HG03095 (cell line): ENCODE measurements around the gene CCDC33.

Experiments used
- ATAC-seq: cut with Tn5 transposase; IDR thresholded peaks from one replicate; pipeline ENCODE4 v1.9.1; 2021; ENCODE audit warnings: moderate library complexity; ENCODE audit not compliant: unreplicated experiment

Gene CCDC33

DNA sequence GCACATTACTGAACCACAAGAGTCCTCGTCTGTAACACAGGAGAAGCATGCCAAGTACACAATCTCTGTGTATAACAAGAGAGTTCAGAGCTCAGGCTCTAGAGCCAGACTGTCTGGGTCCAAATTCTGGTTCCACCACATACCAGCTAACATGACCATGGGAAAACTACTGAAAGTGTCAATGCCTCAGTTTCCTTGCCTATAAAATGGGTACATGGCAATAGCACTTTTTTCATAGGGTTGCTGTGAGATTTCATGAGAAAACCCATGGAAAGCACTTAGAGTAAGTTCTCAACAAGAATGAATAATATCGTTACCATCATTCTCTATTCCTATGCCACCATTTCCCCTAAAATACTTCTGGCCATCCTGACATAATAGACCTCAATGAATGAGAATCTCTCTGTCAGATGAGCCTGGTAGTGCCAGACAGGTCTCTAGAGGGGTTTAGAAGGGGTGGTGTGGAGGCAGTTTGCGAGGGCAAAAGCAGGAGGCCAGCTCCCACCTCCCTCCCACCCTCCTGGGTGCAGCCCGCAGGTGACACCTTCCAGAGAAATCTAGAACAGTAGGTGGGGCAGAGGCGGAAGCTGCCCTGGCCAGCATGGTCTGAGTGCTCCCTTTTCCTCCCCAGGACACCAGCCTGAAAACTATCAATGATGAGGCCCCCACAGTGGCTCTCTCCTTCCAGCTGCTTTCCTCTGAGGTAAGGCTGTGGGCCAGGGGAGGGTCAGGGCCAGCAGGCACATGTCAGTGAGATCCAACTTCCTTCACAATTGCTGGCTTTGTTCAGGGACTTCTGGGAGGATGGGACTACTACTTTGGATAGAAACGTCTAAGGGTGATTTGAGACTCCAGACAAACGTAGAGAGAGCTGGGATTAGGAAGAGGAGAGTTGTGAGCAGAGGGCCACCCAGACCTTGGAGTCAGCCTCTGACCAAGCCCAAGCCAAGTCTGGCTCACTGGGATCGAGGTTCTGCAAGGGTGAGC, 45.3 kb downstream of the CCDC33 start:
- ATAC-seq, result no peak

DNA sequence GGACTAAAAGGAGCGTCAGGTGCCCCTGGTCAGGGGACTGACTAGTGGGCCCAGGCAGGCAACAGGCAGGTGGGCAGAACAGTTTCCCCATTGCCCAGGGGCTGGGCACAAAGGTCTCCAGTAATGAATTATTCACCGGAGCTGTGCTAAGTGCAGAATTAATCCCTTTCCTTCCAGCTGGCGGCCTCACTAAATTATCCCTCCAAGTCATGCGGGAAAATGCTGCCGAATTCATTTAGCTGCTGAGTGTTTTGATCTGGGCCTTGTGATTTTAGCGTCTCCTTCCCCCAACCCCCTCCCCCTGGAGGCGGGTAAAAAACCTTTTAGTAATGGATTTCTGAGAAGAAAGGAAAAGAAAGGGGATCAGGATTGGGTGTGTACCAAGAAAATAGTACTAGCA, 47.2 kb downstream of the CCDC33 start:
- ATAC-seq, result no peak

DNA sequence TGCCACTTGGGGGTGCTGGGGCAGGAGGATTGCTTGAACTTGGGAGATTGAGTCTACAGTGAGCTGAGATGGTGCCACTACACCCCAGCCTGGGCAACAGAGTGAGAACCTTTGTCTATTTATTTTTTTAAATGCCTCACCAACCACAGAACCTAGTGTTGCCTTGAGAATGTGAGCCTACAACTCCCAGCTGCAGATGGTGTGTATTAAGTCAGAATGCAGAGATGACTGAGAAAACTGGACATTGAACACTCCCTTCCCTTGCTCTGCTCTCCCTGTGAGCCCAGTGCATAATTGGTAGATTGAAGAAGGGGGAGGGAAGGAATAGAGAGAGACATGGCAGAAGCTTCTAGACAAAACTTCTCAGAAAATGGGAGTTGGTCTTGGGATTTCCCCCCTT, 53.5 kb downstream of the CCDC33 start:
- ATAC-seq, result no peak

GRCh38 chr15:74290645-74291044, 54.5 kb downstream of the CCDC33 start:
- ATAC-seq, result no peak

DNA sequence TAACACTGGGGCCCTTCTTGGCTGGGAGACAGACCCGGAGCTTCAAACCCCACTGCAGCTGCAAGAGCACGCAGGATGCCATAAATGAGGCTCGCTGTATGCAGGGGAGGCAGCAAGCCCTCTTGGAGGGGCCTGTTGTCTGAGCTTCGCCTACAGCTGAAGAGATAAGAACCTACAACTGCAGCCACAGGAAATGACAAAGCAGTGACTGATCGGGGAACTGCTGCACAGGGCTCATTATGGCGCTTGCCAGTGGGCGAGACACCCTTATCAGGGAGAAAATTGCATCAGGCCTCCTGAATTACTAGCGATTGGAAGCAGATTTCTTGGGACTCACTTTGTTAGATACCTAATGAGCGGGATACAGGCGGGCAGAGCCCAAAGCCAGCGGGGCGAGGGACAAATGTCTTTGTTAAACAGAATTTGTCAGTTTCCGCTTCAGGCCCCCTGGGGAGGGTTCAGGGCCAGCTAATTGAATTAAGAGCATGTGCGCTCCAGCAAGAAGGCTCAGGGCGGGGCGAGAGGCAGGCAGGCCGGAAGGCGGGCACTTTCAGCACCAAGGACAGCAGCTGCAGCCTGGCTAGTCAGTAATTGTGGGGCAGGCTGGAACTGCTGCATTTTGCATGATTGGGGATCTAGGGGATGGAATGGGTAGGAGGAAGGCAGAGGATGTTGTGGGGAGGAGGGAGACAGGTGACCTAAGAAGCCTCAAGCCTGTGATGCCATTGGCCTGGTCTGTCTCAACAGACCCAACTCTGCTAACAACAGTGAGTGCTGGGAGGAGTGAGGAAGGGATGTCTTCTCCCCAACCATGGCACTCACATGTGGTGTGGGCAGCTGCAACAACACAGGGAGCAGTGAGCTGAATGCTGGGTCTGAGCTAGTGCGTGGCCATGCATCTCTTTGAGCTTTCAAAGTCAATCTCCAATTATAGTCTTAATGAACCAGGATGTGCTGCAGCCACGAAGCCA, 55.3 kb downstream of the CCDC33 start:
- no peak for ATAC-seq

GRCh38 chr15:74293021-74293810, 57.1 kb downstream of the CCDC33 start:
- ATAC-seq, result no peak

- no peak for ATAC-seq
Measured at GRCh38 chr15:74294010-74294409, 57.9 kb downstream of the CCDC33 start.

- no peak for ATAC-seq
Measured at GRCh38 chr15:74295800-74296199, 59.7 kb downstream of the CCDC33 start.

GRCh38 chr15:74297887-74298286, 61.8 kb downstream of the CCDC33 start:
- no peak for ATAC-seq

DNA sequence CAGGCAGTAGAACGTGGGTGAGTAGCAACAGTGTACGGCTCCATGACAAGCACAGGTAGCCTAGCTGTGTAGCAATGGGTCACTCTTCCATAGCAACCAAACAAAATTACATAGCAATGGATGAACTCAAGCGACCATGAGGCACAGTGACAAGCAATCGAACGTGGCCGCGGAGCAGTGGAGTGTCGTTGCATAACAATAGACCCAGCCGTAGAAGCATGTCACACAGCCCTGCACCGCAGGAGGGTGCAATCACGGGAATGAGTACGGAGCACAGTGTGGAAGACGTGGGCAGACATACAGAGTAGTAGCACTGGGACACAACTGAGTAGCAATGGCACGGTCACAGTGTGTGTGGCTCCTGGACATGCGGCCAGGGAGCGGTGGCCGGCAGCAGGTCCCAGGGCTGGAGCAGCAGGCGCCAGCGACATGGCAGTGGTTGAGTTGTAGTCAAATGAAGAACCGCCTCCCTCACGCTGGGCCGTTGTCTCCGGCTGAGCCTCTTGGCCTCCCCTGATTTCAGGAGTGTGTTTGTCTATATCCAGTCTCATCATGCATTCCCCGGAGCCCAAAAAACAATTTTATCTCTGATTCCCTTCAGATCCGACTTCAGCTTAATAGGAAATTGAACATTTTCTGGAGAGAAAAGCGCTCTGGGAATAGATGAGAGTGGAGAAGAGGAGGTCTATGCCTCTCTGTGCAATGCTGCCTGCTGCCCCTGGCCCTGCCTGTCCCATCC, 64.1 kb downstream of the CCDC33 start:
- no peak for ATAC-seq

DNA sequence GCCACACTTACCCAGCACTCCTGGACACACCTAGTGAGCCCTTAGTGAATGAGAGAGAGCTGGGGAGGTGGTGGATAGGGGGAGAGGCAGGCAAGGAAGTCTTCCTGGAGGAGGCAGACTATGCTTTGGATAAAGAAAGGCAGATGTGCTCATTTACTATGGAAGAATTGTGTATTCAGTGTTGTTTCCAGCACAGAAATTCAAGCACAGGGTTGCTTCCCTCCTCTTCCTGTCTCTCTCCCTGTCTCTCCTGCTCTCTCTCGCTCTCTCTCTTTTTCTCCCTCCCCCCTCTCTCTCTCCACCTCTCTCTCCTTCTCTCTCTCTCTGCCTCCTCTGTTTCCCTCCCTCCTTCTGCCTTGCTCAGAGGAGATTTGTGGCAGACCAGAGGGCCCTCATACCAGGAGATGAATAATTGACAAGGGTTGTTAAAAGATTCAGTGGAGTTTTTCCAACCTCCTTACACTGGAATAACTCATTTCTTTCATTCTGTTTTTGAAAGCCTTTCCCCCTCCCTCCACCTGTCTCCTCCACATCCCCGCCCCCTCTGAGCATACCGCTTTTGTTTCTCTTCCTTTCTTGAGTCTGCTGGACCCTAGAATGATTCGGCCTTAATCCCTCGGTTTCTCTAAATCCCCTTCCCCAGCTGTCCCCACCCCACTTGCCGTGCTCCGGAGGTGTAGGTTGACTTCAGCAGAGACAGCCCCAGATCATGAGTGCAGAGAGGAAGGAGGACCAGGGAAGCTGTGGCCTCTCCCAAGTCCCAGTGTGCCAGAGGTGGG, 65.6 kb downstream of the CCDC33 start:
- ATAC-seq, result no peak

DNA sequence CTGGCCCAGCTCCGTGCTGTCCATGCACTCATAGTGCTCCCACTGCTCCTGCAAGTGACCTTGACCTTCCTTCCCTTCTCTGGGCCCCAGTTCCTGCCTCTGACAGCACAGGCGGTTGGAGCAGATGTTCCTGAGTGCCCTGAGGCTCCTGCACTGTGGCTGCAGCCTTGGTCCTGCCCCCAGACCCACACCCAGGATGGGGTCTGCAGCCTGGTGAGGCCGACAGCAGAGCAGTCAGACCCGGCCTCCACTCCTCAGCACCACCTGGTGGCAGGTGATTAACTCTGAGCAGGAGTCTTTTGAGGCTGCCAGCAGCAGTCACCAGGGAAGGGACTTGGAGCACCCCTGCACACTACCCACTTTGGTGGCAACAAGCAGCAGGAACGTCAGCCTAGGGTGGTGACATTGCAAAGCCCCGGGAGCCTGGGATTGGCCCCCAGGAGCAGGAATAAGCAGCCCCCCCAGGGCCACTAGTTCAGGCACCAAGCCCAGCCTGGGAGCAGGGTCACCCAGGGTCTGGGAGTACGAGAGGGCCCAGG, 66.8 kb downstream of the CCDC33 start:
- ATAC-seq, result no peak

DNA sequence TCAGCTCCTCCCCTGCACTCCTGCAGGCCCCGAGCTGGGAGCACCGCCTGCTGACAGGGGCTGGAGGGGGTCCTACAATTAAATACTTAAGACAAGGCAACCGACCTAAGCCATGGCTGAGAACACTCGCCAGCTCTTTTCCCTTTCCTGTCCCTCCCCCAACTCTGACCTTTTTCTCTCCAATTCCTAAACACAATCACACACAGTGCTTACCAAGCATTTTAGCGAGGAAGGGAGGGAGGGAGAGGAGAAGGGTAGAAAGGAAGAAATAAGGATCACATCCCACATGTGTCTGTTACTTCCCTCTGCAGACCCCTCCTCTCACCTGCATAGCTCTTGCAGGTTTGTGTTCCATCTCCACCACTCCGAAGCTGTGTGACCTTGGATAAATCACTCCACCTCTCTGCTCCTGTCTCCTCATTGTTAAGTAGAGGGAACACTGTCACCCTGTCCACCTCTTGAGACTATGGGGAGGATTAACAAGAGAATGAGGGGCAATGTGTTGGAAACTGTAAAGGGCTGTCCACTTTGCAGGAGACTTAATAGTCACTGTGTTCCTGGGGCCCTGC, 67.7 kb downstream of the CCDC33 start:
- no peak for ATAC-seq

DNA sequence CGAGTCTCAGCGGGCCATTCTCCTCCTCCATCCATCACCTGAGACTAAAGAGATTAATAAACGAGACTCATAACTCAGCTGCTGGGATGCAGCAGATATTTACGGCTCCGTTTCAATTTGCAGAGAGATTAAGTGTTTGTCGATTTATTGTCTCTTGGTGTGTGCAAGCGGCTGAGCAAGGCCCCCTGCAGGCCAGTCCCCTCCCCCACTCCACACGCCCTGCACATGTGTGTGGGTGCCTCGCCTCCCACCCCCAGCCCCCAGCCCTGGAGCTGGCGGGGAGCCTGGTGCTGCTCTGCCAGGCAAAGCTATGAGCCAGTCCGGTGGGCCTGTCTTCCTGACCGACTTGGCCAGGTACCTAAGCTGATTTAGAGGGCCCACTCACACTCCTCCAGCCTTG, 68.3 kb downstream of the CCDC33 start:
- no peak for ATAC-seq

- ATAC-seq, result no peak
Measured at GRCh38 chr15:74305687-74306086, 69.6 kb downstream of the CCDC33 start.

DNA sequence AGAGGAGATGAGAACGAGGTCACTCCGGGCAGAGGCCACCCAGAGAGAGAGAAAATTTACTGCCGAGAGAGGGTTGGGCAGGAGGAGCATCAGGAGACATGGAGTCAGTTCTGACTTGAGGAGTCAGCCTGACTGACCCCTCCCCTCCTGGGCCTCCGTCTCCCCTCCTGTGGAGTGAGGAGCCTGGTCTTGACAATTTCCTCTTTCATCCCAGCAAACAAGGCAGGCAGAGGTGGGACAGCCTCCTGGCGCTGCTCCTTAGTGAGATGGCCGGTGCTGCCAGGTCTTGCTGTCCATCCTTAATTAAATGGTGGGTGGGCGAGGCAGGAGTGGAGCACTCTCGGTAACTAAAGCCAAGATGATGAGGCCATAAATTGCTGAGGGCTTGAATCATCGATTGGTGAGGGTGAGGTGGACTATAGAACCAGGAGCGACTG, 70.7 kb downstream of the CCDC33 start:
- ATAC-seq, result no peak

DNA sequence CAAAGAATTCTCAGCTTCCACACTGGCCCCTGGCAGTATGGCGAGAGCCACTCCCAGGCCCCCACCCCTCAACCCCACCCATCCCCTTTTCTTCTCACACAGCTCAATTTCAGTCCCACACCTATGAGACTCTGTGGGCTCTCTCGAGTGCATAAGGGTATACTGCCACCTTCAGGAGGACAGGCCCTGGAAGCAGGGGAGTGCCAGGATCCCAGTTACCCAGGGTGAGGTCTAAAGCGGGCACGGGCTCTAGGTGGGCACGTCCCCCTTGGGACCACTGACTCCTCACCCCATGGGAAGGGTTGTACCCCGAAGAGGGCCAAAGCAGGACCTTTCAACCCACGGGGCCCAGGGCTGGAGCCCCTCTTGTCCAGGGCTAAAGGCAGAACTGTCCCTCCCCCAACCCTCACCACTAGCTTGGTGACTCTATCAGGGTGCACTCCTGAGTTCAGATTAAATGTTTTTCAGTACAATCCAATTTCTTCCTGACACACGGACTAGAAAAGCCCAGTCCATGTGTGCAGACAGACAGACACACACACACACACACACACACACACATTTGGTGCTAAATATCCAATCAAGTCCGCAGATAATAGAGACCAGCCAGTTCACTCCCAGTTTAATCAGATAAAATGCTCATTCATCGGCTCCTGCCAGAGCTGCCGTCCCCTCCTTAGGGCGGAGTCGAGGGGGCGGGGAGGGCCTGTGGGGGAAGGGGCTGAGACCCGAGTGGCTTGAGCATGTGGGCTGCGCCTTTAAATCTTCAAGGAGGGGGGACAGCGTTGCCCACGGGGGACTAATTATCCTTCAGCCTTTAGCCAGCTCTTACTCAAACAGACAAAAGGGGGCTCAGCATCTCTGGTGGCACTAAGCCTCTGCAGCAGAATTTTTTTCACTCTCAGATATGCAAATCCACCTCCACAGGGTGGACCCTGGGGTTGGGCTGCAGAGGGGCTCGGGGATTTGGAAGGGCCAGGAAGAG, 72.0 kb downstream of the CCDC33 start:
- ATAC-seq, result no peak
